HG03432 (cell line): Measurements from ENCODE around the gene PPM1H.
"Not testable (repeated sequence)": the region's sequence is repeated elsewhere in the genome, so short reads cannot be mapped to it uniquely, and the experiment has no call there.

Experiments
- ATAC-seq: cut with Tn5 transposase; IDR thresholded peaks from one replicate; pipeline ENCODE4 v1.9.1; 2021; ENCODE audit warnings: mild to moderate bottlenecking, moderate library complexity; ENCODE audit not compliant: unreplicated experiment

The PPM1H gene

DNA sequence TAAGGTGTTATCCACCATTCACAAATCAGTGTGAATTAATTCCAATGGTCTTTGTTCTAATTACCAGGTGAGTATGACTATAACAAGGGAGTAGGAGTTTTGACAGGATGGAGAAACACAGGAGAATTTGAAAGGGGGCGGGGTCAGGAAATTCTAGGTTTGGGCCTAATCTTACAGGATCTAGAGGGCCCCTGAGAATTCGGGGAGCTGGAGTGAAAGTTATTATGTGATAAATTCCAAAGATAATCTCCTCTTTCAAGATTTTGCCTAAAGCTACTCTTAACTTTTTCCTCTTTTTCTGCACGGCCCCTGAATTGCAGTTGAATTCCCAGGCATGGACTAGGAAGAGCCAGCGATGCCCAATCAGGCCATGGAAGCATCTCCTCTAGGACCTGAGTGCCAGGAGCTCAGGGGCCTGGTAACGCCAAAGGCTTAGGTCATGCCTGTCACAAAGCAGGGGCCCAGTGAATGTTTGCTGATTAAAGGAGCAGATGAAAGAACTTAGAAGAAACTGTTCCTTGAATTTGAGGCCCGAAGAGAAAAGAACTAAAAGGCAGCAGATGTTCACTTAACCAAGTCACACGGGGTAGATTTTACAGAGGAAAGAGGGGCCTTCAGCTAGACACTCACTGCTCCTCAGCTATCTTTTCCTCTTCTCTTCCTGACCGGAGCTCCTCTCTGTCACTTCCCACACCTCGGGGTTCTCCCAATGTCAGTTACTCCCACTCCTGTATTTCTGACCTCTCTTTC lies 195.5 kb downstream of the PPM1H start:
- ATAC-seq: no peak

DNA sequence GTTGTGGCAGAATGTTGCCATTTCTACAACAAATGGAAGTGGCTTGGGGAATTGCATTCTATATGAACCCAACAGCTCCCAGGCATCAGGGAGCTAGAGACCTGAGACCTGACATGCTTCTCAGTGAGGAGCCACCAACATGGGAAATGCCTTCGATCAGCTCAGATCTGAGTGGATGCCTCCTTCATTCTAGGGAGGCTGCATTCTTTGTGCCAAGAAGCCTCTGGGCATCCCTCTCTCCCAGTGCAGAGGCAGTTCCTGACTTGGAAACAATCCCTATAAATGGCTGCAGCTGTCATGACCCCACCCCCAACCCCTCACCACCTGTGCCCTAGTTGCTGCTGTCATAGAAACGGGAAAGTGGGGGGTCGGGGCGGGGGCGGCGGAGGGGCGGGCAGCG lies 196.3 kb downstream of the PPM1H start:
- ATAC-seq: no peak

DNA sequence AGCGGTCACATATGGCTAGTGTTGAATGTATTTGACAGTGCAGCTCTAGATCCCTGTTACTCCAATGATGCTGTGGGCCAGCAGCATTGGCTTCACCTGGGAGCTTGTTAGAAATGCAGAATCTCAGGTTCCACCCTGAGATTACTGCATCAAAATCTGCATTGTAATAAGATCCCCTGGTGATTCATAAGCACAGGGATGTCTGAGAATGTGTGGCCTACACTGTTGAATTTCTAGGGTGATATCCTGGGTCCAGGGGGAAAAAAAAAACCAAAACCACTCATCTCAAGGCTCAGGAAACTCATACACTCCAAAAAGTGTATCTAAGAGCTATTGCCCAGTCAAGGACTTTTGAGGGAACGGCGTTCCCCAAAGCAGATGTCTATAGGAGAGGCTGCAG lies 196.8 kb downstream of the PPM1H start:
- ATAC-seq: no peak

DNA sequence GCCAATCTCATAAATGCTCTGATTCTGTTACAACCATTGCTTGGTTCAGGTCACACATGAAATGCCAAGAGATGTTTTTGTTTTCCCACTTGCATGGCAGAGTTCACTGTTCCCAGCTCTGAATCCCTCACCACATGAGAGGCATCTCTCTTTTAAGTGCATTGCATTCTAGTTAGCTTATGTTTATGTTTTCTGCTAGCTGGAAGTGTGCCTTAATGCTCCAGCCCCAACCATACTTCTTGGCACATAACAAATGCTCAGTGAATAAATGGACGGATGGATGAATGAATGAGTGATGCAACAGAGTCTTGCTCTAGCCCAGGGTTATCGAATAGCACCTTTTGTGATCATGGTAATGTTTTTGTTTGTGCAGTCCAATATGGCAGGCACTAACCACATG lies 197.3 kb downstream of the PPM1H start:
- no peak for ATAC-seq

DNA sequence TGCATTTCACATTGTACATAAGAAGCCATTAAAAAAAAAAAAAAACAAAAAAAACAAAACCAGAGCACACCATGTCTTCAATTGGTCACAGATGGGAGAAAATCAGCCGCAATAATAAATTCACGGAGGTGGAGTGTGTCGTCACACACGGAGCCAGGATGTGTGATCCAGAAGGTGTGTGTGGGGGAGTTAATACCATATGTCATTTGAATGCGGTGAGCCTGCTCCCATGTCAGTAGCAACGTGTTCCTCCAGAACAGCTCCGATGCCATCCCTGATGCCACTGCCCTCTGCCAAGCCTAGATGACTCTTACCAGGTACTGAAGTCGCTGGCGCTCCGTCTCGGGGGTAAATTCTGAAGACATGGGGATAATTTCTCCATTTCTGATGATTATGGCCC lies 197.8 kb downstream of the PPM1H start:
- no peak for ATAC-seq

DNA sequence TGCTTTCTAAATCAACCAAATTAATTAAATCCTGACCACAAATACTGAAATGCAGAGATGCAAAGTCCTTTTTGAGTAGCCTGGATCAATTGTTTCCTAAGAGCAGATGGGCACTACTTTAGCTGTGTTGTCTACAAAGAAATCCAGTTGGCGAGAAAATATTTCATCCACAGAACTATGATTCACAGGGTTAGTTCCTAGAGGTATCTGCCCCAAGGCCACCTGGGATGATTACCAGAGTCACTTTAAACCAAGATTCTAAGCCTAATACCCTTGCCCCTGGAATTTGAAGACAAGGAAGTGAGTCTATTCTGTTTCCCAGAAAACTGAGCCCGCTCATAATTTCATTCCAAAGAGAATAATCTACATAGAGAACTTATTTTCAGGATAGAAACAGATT lies 198.4 kb downstream of the PPM1H start:
- no peak for ATAC-seq

DNA sequence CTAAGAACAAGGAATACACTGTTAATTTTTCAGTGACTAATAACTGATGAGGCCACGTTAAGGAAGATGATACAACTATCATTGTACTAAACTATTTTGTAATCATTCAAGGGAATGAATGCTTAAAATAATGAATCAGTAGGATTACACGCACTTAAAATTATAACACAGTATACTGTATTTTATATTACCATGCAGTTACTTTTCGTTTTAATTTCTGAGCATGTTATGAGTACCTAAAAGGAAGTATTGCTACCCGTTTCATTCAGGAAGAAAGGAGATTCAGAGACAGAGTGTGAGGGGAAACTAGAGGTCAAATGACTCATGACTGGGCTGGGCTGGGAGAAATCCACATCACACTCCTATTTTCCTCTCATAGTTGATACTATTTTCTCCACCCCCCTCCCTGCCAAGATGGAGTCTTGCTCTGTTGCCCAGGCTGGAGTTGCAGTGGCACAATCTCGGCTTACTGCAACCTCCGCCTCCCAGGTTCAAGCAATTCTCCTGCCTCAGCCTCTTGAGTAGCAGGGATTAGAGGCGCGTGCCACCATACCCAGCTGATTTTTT lies 202.0 kb downstream of the PPM1H start:
- peak; percentile 43 for ATAC-seq

DNA sequence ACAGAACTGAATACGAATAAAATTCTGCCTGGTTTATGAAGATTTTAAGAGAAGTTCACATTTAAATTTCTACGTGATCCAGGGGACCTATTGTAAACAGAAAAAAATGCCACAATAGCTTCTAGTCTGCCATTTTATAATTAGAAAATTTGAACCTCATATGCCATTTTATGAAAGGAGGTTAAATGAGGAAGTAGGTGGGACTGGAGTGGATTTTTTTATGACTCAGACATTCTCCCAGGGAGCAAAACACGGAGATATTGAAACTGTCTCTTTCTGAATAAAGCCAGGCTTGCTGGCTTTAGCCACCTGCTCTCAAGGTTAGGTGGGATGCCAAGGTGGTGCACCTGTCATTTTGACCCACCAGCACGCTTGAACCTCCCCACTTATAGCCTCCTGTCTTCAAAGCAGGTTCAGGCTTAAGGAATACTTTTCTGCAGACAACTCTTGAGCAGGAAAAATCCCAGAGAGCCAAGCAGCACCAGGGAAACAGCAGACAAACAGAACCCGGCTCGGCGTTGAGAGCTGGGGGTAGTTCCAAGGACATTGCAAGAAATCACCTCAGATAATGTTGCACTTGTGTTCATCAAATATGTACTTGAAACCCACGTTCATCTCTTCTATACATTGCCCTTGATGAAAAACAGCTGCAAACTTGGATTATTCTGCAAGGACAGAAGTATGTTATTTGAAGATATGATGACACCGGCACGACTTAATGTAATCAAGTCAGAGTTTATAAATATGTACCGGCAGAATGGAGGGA lies 203.7 kb downstream of the PPM1H start:
- peak; percentile 44 for ATAC-seq

DNA sequence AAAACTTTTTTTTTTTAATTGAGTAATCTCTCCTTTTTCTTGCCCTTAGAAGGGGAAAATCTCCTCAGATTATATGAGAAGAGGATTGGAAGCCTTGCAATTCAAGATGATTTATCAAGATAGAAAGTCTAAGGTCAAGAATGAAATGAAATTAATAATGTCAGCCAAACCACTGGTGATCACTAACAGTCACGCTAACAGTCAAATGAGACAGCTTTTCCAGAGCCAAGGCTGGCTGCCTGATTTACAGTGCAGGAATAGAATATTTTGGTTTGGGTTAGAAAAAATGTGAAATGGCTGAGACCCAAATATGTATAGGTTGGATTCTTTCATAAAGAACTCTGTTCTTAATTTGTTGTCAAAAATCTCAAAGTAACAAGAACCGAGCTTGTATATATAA lies 204.3 kb downstream of the PPM1H start:
- no peak for ATAC-seq

DNA sequence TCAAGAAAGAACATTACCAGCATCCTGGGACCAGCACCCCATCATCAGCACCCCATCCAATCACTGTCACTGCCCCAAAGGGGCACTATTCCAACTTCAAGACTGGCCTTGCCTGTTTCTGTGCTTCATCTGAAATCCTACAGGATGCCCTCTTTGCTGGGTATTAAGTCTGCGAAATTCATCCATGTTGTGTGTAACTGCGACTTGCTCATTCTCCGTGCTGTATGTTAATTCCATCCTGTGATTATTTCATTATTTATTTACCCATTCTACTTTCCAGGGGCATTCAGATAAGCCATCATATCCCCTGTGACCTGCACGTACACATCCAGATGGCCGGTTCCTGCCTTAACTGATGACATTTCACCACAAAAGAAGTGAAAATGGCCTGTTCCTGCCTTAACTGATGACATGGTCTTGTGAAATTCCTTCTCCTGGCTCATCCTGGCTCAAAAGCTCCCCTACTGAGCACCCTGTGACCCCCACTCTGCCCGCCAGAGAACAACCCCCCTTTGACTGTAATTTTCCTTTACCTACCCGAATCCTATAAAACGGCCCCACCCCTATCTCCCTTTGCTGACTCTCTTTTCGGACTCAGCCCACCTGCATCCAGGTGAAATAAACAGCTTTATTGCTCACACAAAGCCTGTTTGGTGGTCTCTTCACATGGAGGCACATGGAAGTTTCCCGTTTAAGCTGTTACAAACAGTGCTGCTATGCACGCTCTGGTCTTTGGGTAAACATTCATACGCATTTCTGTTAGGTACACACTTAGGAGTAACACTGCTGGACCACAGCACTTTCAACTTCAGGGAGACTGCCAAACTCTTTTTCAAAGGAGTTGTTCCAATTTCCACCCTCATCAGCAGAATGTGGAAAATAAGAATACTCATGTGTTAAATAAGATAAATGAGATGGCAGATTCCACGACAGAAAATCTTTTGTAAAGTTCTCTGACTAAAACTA lies 205.1 kb downstream of the PPM1H start:
- ATAC-seq: not testable (repeated sequence)

DNA sequence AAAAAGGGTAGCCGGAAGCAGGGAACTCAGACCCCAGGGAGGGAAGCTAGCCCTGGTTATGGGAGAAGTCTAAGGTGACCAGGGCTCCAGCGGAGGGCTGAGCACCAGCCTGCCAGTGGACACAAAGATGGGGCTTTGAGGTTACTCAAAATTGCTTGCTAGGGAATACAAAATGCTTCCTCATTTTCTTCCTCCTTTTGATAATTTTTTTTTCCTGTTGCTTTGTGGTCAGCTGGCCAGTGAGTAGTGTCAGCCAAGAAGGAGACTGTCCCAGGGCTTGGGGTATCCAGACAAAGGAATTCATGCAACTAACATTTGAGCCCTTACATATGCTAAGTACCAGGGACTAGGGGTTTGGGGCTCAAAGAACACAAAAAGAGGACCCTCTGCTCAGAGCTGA lies 206.2 kb downstream of the PPM1H start:
- ATAC-seq: no peak

DNA sequence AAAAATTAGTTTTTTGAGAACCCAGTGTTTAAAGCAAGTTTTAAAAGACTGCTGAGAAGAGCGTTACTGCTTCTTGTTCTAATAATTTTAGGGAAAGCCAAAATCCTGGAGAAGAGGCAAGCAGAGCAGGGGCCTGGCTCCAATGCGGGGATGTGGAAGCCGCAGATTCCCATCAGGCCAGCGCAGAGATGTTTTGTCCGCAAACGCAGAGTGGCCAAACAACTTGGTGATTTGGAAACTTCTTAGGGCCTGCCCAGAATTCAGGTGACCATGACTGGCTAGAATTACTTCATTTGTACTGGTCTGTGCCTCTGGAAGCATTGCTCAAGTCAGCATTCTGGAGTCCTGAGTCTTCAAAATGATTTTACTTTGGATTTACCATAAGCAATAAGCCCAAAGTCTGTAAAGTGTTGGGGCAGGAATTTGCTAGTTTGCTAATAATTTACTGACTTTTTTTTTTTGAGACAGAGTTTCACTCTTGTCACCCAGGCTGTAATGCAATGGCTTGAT lies 208.4 kb downstream of the PPM1H start:
- ATAC-seq: no peak

DNA sequence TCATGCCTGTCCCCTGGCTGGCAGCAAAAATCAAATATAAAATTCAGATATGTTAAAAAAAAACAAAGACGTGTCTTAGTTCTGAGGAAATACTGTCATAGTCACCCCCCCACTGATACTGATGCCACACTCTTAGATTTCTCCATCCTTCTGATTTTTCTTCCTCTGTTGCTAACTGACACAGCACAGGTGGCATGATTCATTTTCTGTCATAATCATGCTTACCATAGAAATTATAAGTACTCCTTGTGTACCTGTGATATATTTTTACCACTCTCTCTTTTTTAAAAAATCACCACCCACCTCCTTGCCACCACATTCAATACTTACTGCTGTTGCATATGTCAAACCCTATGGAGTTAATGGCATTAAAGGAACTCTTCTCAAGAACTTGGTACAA lies 209.2 kb downstream of the PPM1H start:
- ATAC-seq: no peak

DNA sequence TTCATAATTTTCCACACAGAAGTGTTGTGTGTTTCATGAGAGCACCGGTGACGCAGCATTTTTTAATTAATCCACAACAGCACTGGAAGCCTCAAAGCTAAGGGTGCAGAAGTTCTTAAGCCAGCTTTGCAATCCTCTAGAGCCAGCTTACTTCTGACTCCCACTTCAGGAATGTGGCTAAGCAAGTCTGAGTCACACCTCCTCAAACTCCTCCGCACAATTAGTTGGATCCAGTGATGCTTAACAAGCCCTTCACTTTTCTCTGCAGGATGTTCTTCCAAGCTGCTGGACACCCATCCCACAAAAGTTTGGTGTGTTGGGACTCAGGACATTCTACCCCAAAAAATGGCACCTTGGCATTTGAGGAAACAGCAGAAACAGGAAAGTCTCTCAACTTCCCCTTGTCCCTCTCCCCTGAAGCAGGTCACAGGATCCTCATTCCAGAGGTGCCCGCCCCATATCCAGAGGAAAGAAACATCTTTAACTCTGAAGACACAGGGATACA lies 210.0 kb downstream of the PPM1H start:
- ATAC-seq: no peak

DNA sequence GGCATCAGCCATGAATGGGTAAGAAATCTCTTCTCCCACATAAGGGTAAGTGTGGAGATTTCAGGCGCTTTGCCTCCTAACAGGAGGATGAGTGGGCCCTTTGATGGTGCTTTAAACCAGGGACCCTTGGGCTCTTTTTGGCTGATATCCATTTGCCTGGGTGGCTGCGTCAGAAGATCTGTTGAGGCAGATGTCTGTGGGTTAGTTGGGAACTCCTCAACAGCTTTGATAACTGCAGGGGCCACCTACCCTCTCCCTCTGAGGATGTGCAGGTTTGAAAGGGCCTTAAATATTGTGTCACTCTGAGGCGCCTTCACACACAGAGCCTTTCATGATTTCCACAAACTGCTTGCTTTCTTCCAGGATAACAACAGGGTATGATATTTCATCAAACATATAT lies 210.7 kb downstream of the PPM1H start:
- ATAC-seq: no peak

DNA sequence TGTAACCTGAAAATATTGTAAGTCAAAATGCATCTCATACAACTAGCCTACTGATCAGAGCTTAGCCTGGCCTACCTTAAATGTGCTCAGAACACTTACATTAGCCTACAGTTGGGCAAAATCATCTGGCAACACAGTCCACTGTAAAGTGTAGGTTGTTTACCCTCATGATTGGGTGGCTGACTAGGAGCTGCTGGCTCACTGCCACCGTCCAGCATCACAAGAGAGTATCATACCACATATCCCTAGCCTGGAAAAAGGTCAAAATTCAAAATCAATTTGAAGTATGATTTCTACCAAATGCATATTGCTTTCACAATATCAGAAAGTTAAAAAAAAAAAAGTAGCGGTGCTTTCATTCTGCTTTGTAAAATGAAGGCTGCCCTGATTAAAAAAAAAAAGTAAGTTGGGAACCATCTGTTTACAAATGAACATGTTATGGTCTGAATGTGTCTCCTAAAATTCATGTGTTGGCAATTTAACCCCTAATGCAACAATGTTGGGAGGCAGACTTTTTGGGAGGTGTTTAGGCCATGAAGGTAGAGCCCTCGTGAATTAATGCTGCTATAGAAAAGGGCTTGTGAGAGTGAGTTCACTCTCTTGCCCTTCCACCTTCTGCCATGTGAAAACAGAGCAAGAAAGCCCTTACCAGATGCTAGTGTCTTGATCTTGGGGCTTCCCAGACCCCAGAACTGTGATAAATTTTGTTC lies 211.8 kb downstream of the PPM1H start:
- no peak for ATAC-seq

DNA sequence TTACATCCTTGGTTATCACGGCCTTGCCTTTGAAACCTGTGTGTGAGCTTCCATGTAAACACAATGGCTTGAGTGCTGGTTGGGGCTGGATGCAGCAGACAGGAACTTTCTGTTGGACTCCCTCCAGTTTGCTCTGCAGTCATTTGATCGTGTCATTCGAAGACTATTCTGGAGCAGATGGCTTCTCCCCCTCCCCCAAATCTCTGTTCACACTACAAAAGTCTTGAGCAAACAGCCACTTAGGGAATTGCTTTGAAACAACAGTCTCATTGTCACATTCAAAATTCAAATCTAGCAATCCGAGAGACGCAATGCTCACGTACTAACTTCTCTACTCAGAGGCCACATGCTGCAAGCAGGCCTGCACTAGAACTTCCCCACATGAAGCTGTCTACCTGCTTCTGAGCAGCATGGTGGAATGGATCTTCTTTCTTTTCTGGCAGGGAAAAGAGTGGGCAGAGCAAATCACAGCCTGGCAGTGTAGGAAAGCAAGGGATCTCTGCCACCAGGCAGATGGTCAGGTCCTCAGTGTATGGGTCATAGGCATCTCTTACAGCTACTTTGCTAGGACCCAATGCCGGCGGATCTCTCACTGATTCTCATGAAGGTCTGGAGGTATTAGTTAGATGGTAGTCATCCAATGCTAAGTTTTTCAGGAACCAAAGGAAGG lies 214.2 kb downstream of the PPM1H start:
- no peak for ATAC-seq

DNA sequence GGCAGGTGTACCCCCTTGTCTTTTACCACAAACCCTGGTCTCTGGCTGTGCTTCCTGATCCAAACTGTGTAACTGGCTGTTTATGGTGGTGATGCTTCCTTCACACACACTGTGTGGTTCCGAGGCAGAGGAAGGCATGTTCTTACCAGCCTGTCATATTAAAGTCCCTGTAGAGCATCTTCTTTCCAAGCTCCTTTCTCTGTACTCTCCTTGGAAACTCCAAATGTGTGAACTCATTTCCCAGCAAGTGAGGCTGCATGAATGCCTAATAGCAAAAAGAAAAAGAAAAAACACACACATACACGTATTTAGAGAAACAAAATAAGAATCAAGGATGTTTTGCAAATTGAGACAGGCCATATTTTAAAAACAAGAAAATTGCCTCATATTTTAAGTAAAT lies 214.9 kb downstream of the PPM1H start:
- no peak for ATAC-seq

DNA sequence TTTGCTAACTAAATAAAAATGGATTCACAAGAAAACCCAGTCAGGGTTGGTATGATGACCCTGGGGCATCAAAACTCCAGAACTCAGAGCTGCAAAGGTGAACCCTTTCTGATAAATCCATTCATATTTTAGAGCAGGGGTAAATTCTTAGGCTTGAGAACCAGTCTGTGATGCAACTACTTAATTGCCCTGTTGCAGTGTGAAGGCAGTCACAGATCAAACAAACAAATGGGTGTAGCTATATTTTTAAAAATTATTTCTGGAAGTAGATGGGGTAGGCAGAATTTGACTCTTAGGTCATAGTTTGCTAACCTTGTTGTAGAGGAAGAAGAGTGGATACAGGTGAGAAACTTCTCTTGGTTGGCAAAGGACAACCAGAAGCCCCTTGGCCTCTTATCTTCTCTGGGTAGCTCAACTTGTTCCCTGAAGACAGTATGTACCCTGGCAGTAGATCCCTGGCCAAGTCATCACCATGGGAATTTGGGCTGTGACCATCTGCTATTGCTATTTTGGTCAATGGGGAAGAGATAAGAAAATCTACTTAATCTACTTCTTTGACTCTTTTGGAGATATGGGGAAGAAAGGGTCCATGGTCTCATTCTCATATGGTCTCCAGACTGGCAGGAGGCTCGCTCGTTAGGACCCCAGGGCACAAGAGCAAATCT lies 216.1 kb downstream of the PPM1H start:
- ATAC-seq: no peak
